HepG2 (cell line): ENCODE data around the gene ERICH6. TPM values are rescaled to one million over a fixed set of nuclear protein-coding genes. Genes with fewer than 3 reads are reported as not detected.

Experiments
- NCOA2 ChIP-seq: sonication (generic); formaldehyde crosslinking; IDR thresholded peaks from 2 replicates; pipeline ENCODE4 v1.8.0; 2022; ENCODE audit warnings: inconsistent platforms
- POGK ChIP-seq: sonication (generic); formaldehyde crosslinking; conservative IDR thresholded peaks from 2 replicates; pipeline ENCODE4 v1.8.0; 2022; ENCODE audit warnings: mild to moderate bottlenecking, moderate library complexity, missing genetic modification reagents
- POLR2G ChIP-seq: fragments of 200-400 bp; formaldehyde crosslinking; IDR thresholded peaks from 2 replicates; pipeline ENCODE4 v1.6.1; 2018; ENCODE audit warnings: mild to moderate bottlenecking, low read depth, low read length, moderate library complexity
- RARA ChIP-seq: IDR thresholded peaks from 2 replicates; pipeline ENCODE4 v1.6.1; 2016; ENCODE audit warnings: missing genetic modification reagents, missing compliant biosample characterization
- RNF219 ChIP-seq: sonication (generic); formaldehyde crosslinking; IDR thresholded peaks from 2 replicates; pipeline ENCODE4 v1.5.0; 2020; ENCODE audit warnings: mild to moderate bottlenecking, missing genetic modification reagents
- SMAD3 ChIP-seq: sonication (generic); formaldehyde crosslinking; IDR thresholded peaks from 2 replicates; pipeline ENCODE4 v1.4.0; 2020; ENCODE audit warnings: missing genetic modification reagents
- SOX5 ChIP-seq: IDR thresholded peaks from 2 replicates; pipeline ENCODE4 v1.6.1; 2016; ENCODE audit warnings: borderline replicate concordance
- TBX3 ChIP-seq: fragments of 450-650 bp; IDR thresholded peaks from 2 replicates; pipeline ENCODE4 v1.6.1; 2017; ENCODE audit warnings: antibody characterized with exemption, mild to moderate bottlenecking, inconsistent platforms, borderline replicate concordance
- THAP11 ChIP-seq: IDR thresholded peaks from 2 replicates; pipeline ENCODE4 v1.6.1; 2016; ENCODE audit warnings: missing biosample characterization, missing genetic modification reagents
- THYN1 ChIP-seq: sonication (generic); formaldehyde crosslinking; IDR thresholded peaks from 2 replicates; pipeline ENCODE4 v1.8.1; 2023; ENCODE audit warnings: low read depth, mild to moderate bottlenecking, moderate library complexity, missing genetic modification reagents, borderline replicate concordance
- TRIM22 ChIP-seq: fragments of 450-650 bp; IDR thresholded peaks from 2 replicates; pipeline ENCODE4 v1.6.1; 2017
- ZBTB42 ChIP-seq: sonication (generic); formaldehyde crosslinking; IDR thresholded peaks from 2 replicates; pipeline ENCODE4 v1.5.0; 2020; ENCODE audit warnings: mild to moderate bottlenecking, missing genetic modification reagents
- ZNF142 ChIP-seq: sonication (generic); formaldehyde crosslinking; IDR thresholded peaks from 2 replicates; pipeline ENCODE4 v1.4.0; 2020; ENCODE audit warnings: missing genetic modification reagents
- ZNF256 ChIP-seq: sonication (generic); formaldehyde crosslinking; conservative IDR thresholded peaks from 2 replicates; pipeline ENCODE4 v1.4.0; 2020; ENCODE audit warnings: missing genetic modification reagents
- polyA plus RNA-seq, 8 experiments: library from polyadenylated mRNA; depleted of rRNA in 3 of 8; stranded (reverse) in 7 of 8; unstranded in 1 of 8; fragments of >200 nt; fragmentation: Illumina TruSeq in 4 of 8; extraction: Trizol in 4 of 8; gene quantifications; 2 replicates each; pipeline versions ENCODE4 v1.2.1 to v1.2.3, GENCODE V29; 2011 to 2016; ENCODE audit warnings: low read depth in 4 of 8, missing spikeins in 1 of 8, mixed read lengths in 1 of 8; ENCODE audit not compliant: insufficient read depth in 1 of 8
- total RNA-seq, 5 experiments: library from RNA; depleted of rRNA; stranded (reverse); fragments of >200 nt; fragmentation: Illumina TruSeq; extraction: Trizol; gene quantifications; 2 replicates each; pipeline ENCODE4 v1.2.3, GENCODE V29; 2016; ENCODE audit warnings: low read depth in 1 of 5
- TF ChIP-seq, protein P1 (sequence below): sonication (generic); formaldehyde crosslinking; IDR thresholded peaks from 2 replicates; pipeline ENCODE4 v1.4.0; 2020; ENCODE audit warnings: missing genetic modification reagents

The ERICH6 gene
- total and polyA plus RNA-seq, 2 of the 13 experiments (the other 11 are each of a cell fraction or from before 2014, with no cell fraction given) = 0.03 TPM; not detected in 1

DNA sequence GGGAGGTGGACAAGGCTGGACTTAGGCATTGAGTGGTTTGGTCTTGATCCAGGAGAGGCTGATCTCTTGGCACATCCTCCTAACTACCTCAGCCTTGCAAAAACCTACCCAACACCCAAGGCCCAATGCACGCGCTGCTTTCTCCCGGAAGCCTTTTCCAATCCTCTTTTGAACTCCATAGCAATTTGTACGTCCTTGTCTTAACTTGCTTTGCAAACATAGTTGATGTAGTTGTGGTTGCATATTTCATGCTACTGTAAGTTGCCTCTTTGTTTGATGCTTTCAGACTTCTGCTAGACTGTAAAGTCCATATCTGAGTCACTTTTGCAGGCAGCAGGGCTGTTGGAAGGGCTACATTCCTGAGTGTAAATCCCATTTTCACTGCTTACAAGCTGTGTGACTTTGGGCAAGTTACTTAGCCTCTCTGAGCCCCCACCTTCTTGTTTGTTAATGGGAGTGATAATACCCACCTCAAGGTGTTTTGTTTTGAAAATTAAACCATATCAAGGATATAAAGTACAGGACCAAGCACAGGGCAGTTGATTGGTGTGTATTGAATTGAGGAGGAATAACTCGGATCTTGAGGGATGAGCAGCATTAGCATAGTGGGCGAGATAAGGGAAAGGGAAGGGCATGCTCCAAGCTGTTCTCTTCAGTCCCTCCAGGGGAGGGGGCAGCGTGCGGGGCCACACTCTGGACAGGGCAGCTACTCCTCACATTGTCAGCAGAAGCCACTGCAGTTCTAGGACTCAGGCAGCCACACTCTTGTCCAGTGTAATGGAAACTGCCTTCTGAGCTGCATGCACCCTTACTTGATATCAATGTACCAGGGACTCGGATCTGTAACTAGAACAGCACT is 30.4 kb upstream of the ERICH6 start (continued):
- TF ChIP-seq ZNF142 (CRISPR knock-in tag) (0 out of 2 replicates have a peak, but pooled peaks have one; percentile 26), POLR2G (0 out of 2 replicates have a peak, but pooled peaks have one; percentile 3), THYN1 (CRISPR knock-in tag) (no peak), SOX5 (CRISPR knock-in tag) (peak; percentile 56; the same call in 1 of the 2 replicates), NCOA2 (peak; percentile 81), RNF219 (CRISPR knock-in tag) (no peak), TRIM22 (no peak), SMAD3 (CRISPR knock-in tag) (peak; percentile 72), ZNF256 (CRISPR knock-in tag) (peak; percentile 86), POGK (no peak), ZBTB42 (CRISPR knock-in tag) (no peak), TBX3 (0 out of 2 replicates have a peak, but pooled peaks have one; percentile 12), RARA (CRISPR knock-in tag) (peak; percentile 56; the same call in 1 of the 2 replicates), THAP11 (CRISPR knock-in tag) (peak; percentile 39; the same call in 1 of the 2 replicates)
- TF ChIP-seq, protein P1, sequence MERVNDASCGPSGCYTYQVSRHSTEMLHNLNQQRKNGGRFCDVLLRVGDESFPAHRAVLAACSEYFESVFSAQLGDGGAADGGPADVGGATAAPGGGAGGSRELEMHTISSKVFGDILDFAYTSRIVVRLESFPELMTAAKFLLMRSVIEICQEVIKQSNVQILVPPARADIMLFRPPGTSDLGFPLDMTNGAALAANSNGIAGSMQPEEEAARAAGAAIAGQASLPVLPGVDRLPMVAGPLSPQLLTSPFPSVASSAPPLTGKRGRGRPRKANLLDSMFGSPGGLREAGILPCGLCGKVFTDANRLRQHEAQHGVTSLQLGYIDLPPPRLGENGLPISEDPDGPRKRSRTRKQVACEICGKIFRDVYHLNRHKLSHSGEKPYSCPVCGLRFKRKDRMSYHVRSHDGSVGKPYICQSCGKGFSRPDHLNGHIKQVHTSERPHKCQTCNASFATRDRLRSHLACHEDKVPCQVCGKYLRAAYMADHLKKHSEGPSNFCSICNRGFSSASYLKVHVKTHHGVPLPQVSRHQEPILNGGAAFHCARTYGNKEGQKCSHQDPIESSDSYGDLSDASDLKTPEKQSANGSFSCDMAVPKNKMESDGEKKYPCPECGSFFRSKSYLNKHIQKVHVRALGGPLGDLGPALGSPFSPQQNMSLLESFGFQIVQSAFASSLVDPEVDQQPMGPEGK = peak; percentile 17; the same call in 1 of the 2 replicates
